Left lung (tissue), 10 donors: ENCODE results near the gene FKBP3. TPM values are rescaled to one million over a fixed set of nuclear protein-coding genes. Genes with fewer than 3 reads are reported as not detected.

Source experiments
- ATAC-seq: fragments of 200-7000 bp; cut with Tn5 transposase; one replicate; pipeline ENCODE4 v1.9.1; 2020; ENCODE audit warnings: moderate library complexity
- DNase-seq, 4 donors: peaks; one replicate each; pipeline ENCODE4 v3.0.0-alpha.2; 2013 to 2020
- H3K27ac ChIP-seq, 2 donors: fragments of 200-600 bp; sonication (generic) in 1 of 2; one replicate each; pipeline versions ENCODE4 v1.5.0 to v1.8.0; 2020 to 2021
- H3K27me3 ChIP-seq, 2 donors: fragments of 200-600 bp; sonication (generic) in 1 of 2; one replicate each; pipeline versions ENCODE4 v1.5.0 to v1.8.0; 2020 to 2021
- H3K36me3 ChIP-seq, 2 donors: fragments of 200-600 bp; sonication (generic) in 1 of 2; one replicate each; pipeline versions ENCODE4 v1.5.0 to v1.8.0; 2020 to 2021
- H3K4me1 ChIP-seq, 2 donors: fragments of 200-600 bp; one replicate each; pipeline ENCODE4 v1.8.0; 2021
- H3K4me3 ChIP-seq, 2 donors: fragments of 200-600 bp; sonication (generic) in 1 of 2; one replicate each; pipeline versions ENCODE4 v1.5.0 to v1.8.0; 2020 to 2021; ENCODE audit warnings: mild to moderate bottlenecking in 1 of 2
- H3K9me3 ChIP-seq, 2 donors: fragments of 200-600 bp; sonication (generic) in 1 of 2; one replicate each; pipeline versions ENCODE4 v1.5.0 to v1.8.0; 2020 to 2021
- intact Hi-C, 2 donors: fragments of 100-400 bp; cut with DNase I; formaldehyde crosslinking; loops; one replicate each; pipeline versions ENCODE4 v1.11.2 to v1.14.2; 2022
- polyA plus RNA-seq, 6 donors: library from polyadenylated mRNA; unstranded; fragments of 120-200 nt; gene quantifications; one replicate each; pipeline ENCODE4 v1.2.1, GENCODE V29; 2013; ENCODE audit not compliant: insufficient read length in 6 of 6
- total RNA-seq, 2 donors: library from RNA; stranded (reverse); fragmentation: NEBNext Ultra II Directional; extraction: Animal tissue kit (Norgen Biotek cat#: 25700); gene quantifications; one replicate each; pipeline ENCODE4 v1.2.1, GENCODE V29; 2021
- TF ChIP-seq, protein P1 (sequence below), 2 donors: fragments of 200-600 bp; sonication (generic) in 1 of 2; IDR thresholded peaks; one replicate each; pipeline versions ENCODE4 v1.5.0 to v1.8.0; 2021; ENCODE audit warnings: antibody characterized with exemption in 2 of 2
- donor health status: DM: no; HTN: yes; CAD: no.
- donor health status: DM: no; HTN: no; CAD: no.

Gene FKBP3
- total and polyA plus RNA-seq, 8 donors, result 37.1 to 114 (median 103) TPM

- Histone ChIP-seq H3K27ac (no peak overlapping the region), H3K27me3 (no peaks in the 10 kb centered on the region), H3K4me1 (no peaks in the 10 kb centered on the region), H3K36me3 (peaks cover 0 to 4% of the 10 kb centered on the region in 2 donors), H3K4me3 (no peak overlapping the region), H3K9me3 (no peaks in the 10 kb centered on the region)
- ATAC-seq (no peak), DNase-seq (no peak)
- TF ChIP-seq, protein P1, sequence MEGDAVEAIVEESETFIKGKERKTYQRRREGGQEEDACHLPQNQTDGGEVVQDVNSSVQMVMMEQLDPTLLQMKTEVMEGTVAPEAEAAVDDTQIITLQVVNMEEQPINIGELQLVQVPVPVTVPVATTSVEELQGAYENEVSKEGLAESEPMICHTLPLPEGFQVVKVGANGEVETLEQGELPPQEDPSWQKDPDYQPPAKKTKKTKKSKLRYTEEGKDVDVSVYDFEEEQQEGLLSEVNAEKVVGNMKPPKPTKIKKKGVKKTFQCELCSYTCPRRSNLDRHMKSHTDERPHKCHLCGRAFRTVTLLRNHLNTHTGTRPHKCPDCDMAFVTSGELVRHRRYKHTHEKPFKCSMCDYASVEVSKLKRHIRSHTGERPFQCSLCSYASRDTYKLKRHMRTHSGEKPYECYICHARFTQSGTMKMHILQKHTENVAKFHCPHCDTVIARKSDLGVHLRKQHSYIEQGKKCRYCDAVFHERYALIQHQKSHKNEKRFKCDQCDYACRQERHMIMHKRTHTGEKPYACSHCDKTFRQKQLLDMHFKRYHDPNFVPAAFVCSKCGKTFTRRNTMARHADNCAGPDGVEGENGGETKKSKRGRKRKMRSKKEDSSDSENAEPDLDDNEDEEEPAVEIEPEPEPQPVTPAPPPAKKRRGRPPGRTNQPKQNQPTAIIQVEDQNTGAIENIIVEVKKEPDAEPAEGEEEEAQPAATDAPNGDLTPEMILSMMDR (IDR thresholded peaks at IDR 0.05), result no peak
- intact Hi-C loops, result no loop called here
Measured at GRCh38 chr14:45066667-45067066, 67.6 kb downstream of the FKBP3 start.

DNA sequence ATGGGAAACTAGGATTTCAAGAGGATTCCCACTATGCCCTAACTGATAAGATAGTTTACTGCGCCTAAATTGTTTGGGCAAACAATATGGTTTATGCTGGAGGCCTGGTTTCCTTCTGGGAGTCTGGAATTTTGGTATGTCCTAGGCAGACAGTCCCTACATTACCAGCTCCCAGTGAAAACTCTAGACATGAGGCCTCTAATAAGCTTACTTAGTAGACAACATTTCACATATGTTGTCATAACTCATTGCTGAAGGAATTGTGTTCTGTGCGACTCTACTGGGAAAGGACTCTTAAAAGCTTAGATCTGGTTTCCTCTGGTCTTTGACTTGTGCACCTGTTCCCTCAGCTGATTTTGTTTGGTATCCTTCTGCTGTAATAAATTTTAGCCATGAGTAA is 68.3 kb downstream of the FKBP3 start:
- Histone ChIP-seq H3K4me3 (no peak overlapping the region), H3K4me1 (no peaks in the 10 kb centered on the region), H3K36me3 (peaks cover 0 to 4% of the 10 kb centered on the region in 2 donors), H3K27me3 (no peaks in the 10 kb centered on the region), H3K27ac (no peak overlapping the region), H3K9me3 (no peaks in the 10 kb centered on the region)
- ATAC-seq, result no peak
- intact Hi-C loops, result no loop called here
- TF ChIP-seq, protein P1 (IDR thresholded peaks at IDR 0.05), result no peak
- DNase-seq, result no peak

Other genes starting within 250 kb of the FKBP3 start
- gene KLHL28, start 172.5 kb downstream of the FKBP3 start, total RNA-seq, result 10 to 100 TPM; 14.7 to 16.6 TPM
- 10 to 100 TPM; 16.8 to 22.1 (median 18.8) TPM for gene KLHL28, start 172.5 kb downstream of the FKBP3 start, polyA plus RNA-seq
- gene TOGARAM1, start 172.3 kb downstream of the FKBP3 start, total RNA-seq, result 10 to 100 TPM; 12.3 to 17.2 TPM
- 10 to 100 TPM; 33.5 to 44.4 (median 37.7) TPM for gene TOGARAM1, start 172.3 kb downstream of the FKBP3 start, polyA plus RNA-seq
- gene PRPF39, start 50.4 kb downstream of the FKBP3 start, total RNA-seq, result 10 to 100 TPM; 18.5 to 31.7 TPM
- gene PRPF39, start 50.4 kb downstream of the FKBP3 start, polyA plus RNA-seq, result 100 to 1,000 TPM in 1 of 6 donors, 10 to 100 TPM in 5; 60.0 to 103 (median 77.7) TPM
- 1 to 10 TPM; 6.0 to 7.6 TPM for gene FANCM, start 1.4 kb upstream of the FKBP3 start, total RNA-seq
- gene FANCM, start 1.4 kb upstream of the FKBP3 start, polyA plus RNA-seq, result 10 to 100 TPM; 11.6 to 19.1 (median 16.1) TPM
- gene MIS18BP1, start 118.7 kb upstream of the FKBP3 start, total RNA-seq, result 10 to 100 TPM; 22.2 to 22.3 TPM
- 10 to 100 TPM; 40.4 to 74.6 (median 60.2) TPM for gene MIS18BP1, start 118.7 kb upstream of the FKBP3 start, polyA plus RNA-seq